Stimulated activated CD4-positive, alpha-beta T cell treated with anti-CD3 and anti-CD28 coated beads, Interleukin-2, amount 100 ng/mL, for 24 hours (primary cell): ENCODE data around the gene LSR.
"Not testable (repeated sequence)": the region's sequence is repeated elsewhere in the genome, so short reads cannot be mapped to it uniquely, and the experiment has no call there.

Source experiments
- DNase-seq, 2 donors: peaks; one replicate each; pipeline ENCODE4 v3.0.0-alpha.2; 2020

The LSR gene

DNA sequence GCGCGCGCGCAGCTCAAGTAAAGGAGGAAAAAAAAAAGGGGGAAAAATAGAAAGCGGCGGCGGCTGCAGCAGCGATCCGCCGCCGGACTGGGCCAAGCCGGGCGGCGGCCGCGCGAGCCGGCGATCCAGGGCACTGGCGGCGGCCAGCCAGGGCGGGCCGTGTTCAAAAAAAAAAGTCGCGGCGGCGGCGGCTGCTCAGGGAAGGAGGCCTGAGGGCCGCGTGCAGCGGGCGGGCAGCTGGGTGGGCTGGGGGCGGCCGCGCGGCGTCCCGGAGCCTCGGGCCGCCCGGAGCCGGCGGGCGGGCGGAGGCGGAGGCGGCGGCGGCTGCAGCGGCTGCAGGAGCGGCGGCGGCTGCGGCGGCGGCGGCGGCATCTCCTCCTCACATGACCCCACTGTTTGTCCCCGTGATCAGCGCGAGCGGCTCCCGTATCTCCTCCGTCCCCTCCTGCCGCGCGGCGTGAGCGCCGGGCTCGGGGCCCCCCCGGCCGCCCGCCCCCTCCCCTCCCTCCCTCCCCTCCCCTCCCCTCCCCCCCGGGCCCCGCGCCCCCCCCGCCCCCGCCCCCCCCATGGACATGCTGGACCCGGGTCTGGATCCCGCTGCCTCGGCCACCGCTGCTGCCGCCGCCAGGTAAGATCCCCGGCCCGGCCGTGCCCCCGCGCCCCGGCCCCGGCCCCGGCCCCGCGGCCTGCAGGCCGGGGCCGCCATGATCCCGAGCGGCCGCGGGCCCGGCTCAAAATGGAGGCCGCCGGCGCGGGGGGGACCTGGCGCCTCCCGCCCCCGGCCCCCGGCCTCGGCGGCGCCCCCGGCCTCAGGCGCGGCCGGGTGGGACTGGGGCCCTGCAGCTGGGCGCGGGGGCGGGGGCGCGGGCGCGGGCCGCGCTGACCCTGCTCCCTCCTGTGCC lies 20.0 kb downstream of the LSR start, which contains the start of gene USF2:
TSS of gene USF2 (plus strand) at position 427 of the 902 bp plus-strand sequence. CDS start at position 567, 140 bp downstream.
- peak; percentile 67 to 74 for DNase-seq

DNA sequence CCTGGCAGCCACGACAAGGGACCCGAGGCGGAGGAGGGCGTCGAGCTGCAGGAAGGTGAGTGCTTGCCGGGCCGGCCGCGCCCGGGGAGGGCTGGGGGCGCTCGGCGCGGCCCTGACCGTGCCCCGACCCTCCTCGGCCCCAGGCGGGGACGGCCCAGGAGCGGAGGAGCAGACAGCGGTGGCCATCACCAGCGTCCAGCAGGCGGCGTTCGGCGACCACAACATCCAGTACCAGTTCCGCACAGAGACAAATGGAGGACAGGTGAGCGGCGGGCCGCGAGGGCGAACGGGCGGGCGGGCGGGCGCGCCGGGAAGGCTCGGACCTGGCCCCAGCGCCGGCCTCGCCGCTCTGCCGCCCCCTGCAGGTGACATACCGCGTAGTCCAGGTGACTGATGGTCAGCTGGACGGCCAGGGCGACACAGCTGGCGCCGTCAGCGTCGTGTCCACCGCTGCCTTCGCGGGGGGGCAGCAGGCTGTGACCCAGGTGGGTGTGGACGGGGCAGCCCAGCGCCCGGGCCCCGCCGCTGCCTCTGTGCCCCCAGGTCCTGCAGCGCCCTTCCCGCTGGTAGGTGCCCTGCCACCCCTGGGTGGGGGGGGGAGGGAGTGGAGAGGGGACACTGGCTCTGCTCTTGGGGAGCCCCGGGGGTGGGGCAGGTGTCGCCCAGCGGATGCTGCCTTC lies 20.8 kb downstream of the LSR start:
- peak; percentile 75 to 81 for DNase-seq

DNA sequence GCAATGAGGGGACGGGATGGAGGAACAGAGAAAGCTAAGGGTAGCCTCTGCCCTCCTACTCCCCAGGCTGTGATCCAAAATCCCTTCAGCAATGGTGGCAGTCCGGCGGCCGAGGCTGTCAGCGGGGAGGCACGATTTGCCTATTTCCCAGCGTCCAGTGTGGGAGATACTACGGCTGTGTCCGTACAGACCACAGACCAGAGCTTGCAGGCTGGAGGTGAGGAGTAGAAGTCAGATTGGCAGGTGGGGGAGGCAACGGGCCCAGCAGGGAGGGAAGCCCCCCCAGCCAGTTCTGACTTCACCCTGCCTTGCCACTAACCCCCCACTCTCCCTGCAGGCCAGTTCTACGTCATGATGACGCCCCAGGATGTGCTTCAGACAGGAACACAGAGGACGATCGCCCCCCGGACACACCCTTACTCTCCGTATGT lies 21.6 kb downstream of the LSR start:
- no peak for DNase-seq

- DNase-seq: no peak
Measured at GRCh38 chr19:35271546-35271945, 22.7 kb downstream of the LSR start.

DNA sequence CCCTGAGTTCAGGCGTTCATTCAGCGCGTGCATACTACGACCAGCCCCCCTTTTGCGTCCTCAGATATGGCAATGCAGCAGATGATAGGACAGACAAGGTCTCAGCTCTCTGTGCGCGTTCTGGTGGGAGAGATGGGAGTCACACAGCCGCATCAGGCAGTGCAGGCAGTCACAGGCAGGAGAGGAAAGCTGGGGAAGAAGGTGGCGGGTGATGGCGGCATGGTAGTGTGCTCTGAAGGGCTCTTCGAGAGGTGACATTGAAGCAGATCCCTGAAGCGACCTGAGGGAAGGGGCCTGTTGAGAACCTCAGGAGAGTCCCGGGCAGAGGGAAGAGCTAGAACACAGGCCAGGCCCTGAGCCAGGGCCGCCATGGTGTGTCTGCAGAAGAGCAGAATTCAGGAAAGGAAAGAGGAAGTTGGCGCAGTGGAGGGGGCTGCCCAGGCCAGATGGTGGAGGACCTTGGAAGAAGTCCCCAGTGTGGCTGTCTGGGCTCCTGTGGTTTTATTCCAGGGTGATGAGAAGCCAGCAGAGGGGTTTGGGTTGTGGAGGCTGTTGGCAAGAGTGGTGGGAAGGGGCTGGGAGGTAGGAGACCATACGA lies 23.4 kb downstream of the LSR start:
- DNase-seq: no peak

GRCh38 chr19:35272954-35273649 lies 24.3 kb downstream of the LSR start:
- no peak for DNase-seq

DNA sequence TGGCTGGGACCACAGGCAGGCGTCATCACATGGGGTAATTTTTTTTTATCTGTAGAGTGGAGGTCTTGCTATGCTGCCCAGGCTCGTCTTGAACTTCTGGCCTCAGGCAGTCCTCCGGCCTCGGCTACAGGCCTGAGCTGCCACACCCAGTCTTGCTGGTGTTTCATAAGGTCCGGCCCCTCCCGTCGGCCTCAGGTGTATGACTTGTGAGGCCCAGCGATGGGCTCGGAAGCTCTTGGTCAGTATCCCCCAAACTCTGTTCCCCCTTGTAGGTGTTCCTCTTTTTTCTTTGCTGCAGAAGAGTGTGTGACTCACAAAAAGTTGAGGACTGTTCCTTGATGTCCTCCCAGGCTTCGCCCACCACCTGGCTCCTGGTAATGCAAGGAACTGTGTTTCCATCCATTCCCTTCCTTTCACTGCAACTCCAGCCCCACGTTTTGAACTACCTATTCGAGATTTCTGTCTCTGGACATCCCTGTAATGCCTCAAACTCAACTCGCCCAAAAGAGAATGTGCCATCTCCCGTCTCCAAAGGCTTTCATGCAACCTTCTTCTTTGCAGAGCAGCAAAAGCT lies 25.0 kb downstream of the LSR start:
- DNase-seq: no peak

DNA sequence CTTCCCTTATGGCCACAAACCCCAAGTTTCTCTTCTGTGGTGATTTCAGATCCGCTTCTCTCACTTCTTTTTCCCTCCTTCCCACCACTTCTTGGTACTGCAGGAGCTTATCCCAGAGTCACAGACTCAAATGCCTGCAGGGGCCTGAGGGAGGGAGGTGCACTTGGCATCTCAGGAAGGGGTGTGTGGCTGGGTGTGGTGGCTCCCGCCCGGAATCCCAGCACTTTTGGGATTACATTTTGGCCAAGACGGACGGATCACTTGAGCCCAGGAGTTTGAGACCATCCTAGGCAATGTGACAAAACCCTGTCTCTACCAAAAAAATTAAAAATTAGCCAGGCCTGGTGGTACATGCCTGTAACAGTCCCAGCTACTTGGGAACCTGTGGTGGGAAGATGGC lies 25.5 kb downstream of the LSR start:
- no peak for DNase-seq

GRCh38 chr19:35276706-35277281 lies 28.0 kb downstream of the LSR start:
- DNase-seq: no peak

DNA sequence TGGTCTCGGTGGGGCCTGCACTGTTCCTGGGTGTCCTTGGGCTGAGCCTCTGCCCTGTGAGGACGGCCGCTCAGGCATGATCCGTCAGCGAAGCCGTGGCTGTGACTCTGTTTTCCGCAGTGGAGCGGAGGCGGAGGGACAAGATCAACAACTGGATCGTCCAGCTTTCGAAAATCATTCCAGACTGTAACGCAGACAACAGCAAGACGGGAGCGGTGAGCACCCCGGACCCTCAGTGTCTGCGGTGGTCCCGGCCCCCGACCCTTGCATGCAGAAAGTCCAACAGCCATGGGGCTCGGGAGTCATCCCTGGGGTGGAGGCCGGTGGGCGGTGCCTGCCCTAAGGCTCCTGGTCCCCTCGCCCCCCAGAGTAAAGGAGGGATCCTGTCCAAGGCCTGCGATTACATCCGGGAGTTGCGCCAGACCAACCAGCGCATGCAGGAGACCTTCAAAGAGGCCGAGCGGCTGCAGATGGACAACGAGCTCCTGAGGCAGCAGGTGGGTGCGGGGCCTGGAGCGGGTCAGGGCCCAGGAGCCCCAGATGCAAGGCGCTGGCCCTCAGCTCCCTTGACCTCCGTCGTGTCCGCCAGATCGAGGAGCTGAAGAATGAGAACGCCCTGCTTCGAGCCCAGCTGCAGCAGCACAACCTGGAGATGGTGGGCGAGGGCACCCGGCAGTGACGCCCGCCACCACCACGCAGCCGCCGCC lies 29.9 kb downstream of the LSR start:
- DNase-seq: no peak

- no peak for DNase-seq
Measured at GRCh38 chr19:35279374-35279773, 30.6 kb downstream of the LSR start.

- DNase-seq: no peak
Measured at GRCh38 chr19:35279985-35280821, 31.4 kb downstream of the LSR start.

DNA sequence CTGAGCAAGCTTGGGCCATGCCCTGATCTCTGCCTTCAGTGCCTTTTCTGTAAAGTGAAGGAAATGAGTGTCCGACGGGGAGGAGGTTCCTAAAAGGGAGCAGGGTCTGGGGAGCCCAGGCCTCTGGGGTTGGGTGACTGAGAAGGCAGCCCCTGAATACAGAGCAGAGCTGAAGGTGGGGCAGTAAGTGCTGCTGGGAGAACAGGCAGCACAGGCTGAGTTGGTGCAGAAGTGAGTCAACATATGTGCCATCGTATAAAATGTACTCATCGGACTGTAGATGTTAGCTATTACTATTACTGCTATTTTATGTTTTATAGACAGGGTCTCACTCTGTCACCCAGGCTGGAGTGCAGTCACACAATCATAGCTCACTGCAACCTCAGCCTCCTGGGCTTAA lies 32.5 kb downstream of the LSR start:
- no peak for DNase-seq

DNA sequence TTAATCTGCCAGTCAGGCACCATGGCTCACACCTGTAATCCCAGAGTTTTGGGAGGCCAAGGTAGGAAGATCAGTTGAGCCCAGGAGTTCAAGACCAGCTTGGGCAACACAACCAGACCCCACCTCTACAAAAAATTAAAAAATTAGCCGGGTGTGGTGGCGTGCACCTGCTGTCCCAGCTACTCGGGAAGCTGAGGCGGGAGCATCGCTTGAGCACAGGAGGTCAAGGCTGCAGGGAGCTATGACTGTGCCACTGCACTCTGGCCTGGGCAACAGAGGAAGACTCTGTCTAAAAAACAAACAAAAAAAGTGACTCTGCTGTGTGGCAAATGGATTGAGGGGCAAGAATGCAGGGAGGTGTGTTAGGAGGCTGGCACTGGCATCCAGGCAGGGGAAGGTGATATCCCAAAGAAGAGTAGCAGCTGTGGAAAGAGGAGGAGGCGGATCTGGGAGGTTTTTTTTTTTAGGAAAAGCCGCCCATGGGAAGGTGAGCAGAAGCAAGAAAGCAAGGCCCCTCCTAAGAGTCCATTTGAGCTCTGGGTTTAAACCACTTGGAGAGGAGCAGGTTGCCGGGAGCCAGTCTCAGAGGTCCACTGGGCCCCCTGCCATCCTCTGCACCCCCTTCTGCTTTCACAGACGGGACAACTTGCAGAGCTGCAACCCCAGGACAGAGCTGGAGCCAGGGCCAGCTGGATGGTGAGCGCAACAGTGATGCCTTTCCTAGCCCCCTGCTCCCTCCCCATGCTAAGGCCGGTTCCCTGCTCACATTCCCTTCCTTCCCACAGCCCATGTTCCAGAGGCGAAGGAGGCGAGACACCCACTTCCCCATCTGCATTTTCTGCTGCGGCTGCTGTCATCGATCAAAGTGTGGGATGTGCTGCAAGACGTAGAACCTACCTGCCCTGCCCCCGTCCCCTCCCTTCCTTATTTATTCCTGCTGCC lies 35.6 kb downstream of the LSR start:
- DNase-seq: no peak

DNA sequence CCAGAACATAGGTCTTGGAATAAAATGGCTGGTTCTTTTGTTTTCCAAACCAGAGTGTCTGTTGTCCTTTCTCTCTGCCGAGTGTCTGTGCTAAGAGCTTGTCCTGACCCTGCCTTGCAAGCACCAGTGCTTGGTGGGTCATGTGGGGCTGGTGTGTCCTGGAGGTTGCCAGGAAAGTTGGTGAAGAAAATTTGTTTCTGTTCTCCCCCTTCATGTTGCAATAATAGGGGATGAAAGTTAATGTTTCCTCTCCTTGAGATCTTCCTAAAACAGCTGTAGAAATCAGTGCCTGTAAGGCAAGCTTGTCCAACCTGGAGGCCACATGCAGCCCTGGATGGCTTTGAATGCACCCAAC lies 36.3 kb downstream of the LSR start:
- DNase-seq: no peak

- not testable (repeated sequence) for DNase-seq
Measured at GRCh38 chr19:35285465-35285864, 36.7 kb downstream of the LSR start.

DNA sequence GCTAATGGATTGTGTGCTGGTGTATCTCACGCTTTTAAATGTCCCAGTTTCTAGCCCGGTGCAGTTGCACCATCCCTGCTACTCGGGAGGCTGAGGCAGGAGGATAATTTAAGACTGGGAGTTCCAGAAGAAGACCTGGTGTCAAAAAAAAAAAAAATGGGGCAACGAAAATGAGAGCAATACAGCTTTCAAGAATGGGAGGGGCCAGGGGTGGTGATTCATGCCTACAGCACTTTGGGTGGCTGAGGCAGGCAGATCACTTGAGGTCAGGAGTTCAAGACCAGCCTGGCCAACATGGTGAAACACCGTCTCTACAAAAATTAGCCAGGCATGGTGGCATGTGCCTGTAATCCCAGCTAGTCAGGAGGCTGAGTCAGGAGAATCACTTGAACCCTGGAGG lies 37.3 kb downstream of the LSR start:
- DNase-seq: not testable (repeated sequence)

DNA sequence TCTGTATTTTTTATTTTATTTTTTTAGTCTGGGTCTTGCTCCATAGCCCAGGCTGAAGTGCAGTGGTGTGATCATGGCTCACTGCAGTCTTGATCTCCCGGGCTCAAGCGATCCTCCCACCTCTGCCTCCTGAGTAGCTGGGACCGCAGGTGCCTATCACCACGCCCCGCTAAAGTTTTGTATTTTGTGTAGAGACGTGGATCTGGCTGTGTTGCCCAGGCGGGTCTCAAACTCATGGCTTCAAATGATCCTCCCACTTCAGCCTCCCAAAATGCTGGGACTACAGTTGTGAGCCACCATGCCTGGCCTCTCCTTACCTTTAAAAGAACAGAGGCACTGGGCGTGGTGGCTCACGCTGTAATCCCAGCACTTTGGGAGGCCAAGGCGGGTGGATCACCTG lies 38.9 kb downstream of the LSR start:
- DNase-seq: no peak

- DNase-seq: no peak
Measured at GRCh38 chr19:35288331-35288730, 39.5 kb downstream of the LSR start.

- no peak for DNase-seq
Measured at GRCh38 chr19:35288906-35289305, 40.1 kb downstream of the LSR start.
